HFFc6 (cell line): ENCODE measurements around the gene SCUBE1. TPM values are rescaled to one million over a fixed set of nuclear protein-coding genes. Genes with fewer than 3 reads are reported as not detected.

Experiments
- DNase-seq: peaks from one replicate; pipeline ENCODE4 v3.0.0-alpha.2; 2018
- H3K27ac Mint-ChIP-seq: 2 replicates; pipeline ENCODE4 v1.8.0; 2020; ENCODE audit warnings: mild to moderate bottlenecking, mixed read lengths
- H3K27me3 Mint-ChIP-seq: 2 replicates; pipeline ENCODE4 v1.8.0; 2021; ENCODE audit warnings: mild to moderate bottlenecking, moderate library complexity, mixed read lengths; ENCODE audit not compliant: insufficient read depth
- H3K36me3 Mint-ChIP-seq: 2 replicates; pipeline ENCODE4 v1.8.0; 2021; ENCODE audit warnings: low read depth, mixed read lengths
- H3K4me1 Mint-ChIP-seq: 2 replicates; pipeline ENCODE4 v1.8.0; 2020; ENCODE audit warnings: low read depth, mixed read lengths
- H3K4me3 Mint-ChIP-seq: 2 replicates; pipeline ENCODE4 v1.8.0; 2020; ENCODE audit warnings: mild to moderate bottlenecking, moderate library complexity, mixed read lengths
- H3K9me3 Mint-ChIP-seq: 2 replicates; pipeline ENCODE4 v1.8.0; 2020; ENCODE audit warnings: mild to moderate bottlenecking, mixed read lengths
- total RNA-seq, 6 experiments: library from RNA; stranded (reverse); fragmentation: NEBNext Ultra II Directional; extraction: Animal tissue kit (Norgen Biotek cat#: 25700); gene quantifications; 2 replicates in 1 of 6; 3 replicates in 5 of 6; pipeline ENCODE4 v1.2.3, GENCODE V29; 2021
- TF ChIP-seq, protein P1 (sequence below): fragments of 200-600 bp; sonication (generic); IDR thresholded peaks from 2 replicates; pipeline ENCODE4 v1.5.0; 2021; ENCODE audit warnings: antibody characterized with exemption, mild to moderate bottlenecking

SCUBE1 gene
- total RNA-seq, 6 experiments from 2014 or later, result not detected

DNA sequence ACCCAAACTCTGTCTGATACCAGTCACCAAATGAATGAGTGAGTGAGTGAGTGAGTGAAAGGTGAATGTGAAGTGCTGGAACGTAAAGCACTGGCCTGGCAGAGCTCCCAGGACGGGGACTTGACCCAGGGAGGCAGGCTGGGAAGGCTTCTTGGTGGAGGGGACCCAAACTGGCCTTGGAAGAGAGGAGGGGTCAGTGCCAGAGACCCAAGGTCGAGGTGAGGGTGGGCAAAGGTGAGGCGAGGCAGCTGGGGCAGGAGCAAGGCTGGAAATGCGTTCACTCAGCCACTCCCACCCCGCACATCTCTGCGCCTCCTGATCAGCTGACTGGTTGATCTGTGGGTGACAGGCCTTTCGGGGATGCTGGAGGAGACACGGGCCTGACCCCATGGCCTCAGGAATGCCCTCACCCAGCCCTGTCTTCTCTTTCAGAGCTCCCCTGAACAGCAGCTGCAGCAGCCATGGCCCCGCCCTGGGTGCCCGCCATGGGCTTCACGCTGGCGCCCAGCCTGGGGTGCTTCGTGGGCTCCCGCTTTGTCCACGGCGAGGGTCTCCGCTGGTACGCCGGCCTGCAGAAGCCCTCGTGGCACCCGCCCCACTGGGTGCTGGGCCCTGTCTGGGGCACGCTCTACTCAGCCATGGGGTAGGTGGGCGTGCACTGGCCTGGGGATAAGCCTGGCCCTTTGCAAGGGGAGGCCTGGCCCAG lies 184.2 kb downstream of the SCUBE1 start:
- H3K27me3 Mint-ChIP-seq, result peaks cover 2% of the 10 kb centered on the region
- H3K27ac Mint-ChIP-seq, result no peak overlapping the region; the same call in 1 of the 2 replicates
- no peaks in the 10 kb centered on the region for H3K9me3 Mint-ChIP-seq
- no peak overlapping the region for H3K4me3 Mint-ChIP-seq
- DNase-seq, result no peak
- H3K36me3 Mint-ChIP-seq, result peaks cover 5% of the 10 kb centered on the region; the same call in 1 of the 2 replicates
- H3K4me1 Mint-ChIP-seq, result 0 out of 2 replicates have a peak, but pooled peaks cover 6% of the 10 kb centered on the region
- TF ChIP-seq, protein P1, sequence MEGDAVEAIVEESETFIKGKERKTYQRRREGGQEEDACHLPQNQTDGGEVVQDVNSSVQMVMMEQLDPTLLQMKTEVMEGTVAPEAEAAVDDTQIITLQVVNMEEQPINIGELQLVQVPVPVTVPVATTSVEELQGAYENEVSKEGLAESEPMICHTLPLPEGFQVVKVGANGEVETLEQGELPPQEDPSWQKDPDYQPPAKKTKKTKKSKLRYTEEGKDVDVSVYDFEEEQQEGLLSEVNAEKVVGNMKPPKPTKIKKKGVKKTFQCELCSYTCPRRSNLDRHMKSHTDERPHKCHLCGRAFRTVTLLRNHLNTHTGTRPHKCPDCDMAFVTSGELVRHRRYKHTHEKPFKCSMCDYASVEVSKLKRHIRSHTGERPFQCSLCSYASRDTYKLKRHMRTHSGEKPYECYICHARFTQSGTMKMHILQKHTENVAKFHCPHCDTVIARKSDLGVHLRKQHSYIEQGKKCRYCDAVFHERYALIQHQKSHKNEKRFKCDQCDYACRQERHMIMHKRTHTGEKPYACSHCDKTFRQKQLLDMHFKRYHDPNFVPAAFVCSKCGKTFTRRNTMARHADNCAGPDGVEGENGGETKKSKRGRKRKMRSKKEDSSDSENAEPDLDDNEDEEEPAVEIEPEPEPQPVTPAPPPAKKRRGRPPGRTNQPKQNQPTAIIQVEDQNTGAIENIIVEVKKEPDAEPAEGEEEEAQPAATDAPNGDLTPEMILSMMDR, result no peak

DNA sequence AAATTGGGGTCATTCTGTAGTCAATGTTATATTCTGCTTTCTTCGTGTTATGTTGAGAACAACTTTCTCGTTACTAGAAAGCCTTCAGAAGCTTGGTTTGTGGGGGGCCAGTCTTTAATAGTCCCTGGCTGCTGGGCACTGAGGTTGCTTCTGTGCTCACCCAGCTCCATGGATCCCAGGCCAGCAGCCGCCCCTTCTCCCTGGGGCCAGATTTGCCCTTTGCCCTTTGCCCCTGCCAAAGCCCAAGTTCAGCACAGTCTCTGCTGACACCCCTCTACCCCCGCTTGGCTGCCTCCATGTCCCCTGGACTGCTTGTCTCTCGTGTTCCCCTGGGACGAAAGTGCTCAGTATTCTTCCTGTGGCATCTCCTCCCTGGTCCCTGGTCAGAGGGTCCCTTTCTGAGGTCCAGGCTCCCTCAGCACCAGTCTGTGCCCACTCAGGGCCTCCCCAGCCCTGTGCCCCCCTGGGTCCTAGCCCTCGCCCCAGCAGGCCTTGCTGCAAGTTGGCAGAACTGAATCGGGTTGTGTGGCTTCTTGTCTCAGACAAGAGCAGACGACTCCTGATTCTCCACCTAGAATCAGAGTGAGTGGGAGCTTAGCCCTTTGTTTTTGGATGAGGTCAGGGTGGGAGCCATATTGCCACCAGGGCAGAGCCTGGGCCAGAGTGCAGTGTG lies 185.2 kb downstream of the SCUBE1 start:
- DNase-seq, result no peak
- TF ChIP-seq, protein P1, result no peak
- Mint-ChIP-seq H3K4me3 (no peak overlapping the region), H3K27ac (no peak overlapping the region), H3K36me3 (peaks cover 3% of the 10 kb centered on the region; the same call in 1 of the 2 replicates), H3K27me3 (peaks cover 2% of the 10 kb centered on the region), H3K4me1 (peaks cover 9% of the 10 kb centered on the region), H3K9me3 (no peaks in the 10 kb centered on the region)

DNA sequence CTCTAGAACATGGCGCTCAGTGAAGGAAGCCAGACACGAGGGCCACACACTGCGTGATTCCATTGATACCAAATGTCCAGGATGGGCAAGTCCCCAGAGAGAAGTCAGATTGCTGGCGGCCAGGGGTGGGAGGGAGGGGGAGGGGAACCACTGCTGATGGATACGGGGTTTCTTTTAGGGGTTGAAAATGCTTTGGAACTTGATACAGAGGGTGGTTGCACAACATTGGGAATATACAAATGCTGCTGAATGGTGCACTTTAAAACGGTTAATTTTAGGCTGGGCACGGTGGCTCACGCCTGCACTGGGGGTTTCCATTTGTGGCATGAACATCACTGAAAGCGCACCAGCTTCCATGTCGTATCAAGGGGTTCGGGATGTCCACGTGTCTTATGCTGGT lies 186.8 kb downstream of the SCUBE1 start:
- no peak overlapping the region for H3K27ac Mint-ChIP-seq
- H3K9me3 Mint-ChIP-seq, result no peaks in the 10 kb centered on the region
- TF ChIP-seq, protein P1, result no peak
- peaks cover 3% of the 10 kb centered on the region; the same call in 1 of the 2 replicates for H3K36me3 Mint-ChIP-seq
- peaks cover 2% of the 10 kb centered on the region; the same call in 1 of the 2 replicates for H3K27me3 Mint-ChIP-seq
- H3K4me3 Mint-ChIP-seq, result no peak overlapping the region
- no peak for DNase-seq
- peaks cover 12% of the 10 kb centered on the region for H3K4me1 Mint-ChIP-seq

DNA sequence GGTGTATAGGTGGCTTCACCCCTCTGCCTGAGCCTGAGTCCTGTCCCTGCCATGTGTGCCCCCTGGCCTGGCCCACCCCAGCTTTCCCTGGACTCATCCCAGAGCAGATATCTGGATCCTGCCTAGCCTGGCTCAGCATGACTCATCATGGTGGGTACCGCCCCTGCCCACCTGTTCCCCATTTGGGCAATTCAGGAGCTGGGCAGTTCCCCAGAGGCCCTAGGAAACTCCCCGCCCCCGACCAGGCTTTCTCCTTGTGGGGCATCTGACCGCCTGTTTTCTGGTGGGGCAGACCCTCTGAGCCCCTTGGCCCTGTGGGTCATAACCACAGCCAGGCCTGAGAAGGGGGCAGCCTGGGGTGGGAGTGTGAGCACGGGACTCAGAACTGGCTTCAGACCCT lies 187.4 kb downstream of the SCUBE1 start:
- Mint-ChIP-seq H3K4me3 (no peak overlapping the region), H3K9me3 (no peaks in the 10 kb centered on the region), H3K27ac (no peak overlapping the region), H3K27me3 (peaks cover 4% of the 10 kb centered on the region), H3K4me1 (peaks cover 16% of the 10 kb centered on the region), H3K36me3 (peaks cover 3% of the 10 kb centered on the region; the same call in 1 of the 2 replicates)
- TF ChIP-seq, protein P1, result no peak
- no peak for DNase-seq

DNA sequence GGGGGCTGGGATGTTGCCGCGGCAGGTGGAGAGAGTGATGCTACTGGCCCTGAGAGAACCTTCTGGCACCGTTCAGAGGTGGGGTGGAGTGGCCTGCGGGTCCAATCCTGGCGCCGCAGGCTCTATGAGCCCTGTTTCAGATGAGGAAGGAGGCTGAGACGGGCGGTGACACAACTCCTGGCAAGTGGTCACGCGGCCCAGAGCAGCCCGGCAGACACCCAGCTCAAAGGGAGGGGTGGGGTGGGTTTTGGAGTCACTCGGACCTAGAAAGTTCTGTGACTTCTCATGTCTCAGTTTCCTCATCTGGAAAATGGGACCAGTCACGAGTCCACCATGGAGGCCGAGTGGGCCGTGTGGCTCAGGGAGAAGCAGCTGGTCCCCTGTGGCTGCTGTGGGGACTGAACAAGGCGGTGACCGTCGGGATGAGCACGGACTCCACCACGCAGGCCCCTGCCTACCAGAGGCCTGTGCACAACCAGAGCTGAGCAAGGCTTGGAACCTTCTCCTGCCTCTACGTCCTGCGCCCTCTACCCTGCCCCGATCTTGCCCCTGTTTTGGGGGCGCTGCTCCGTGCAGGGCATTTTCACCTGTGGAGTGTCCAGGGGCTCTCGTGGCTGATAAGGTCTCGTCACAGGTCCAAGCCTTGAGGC lies 188.2 kb downstream of the SCUBE1 start:
- no peak for DNase-seq
- Mint-ChIP-seq H3K36me3 (peaks cover 3% of the 10 kb centered on the region; the same call in 1 of the 2 replicates), H3K4me3 (no peak overlapping the region), H3K27ac (no peak overlapping the region), H3K4me1 (peaks cover 18% of the 10 kb centered on the region), H3K27me3 (peaks cover 4% of the 10 kb centered on the region), H3K9me3 (no peaks in the 10 kb centered on the region)
- TF ChIP-seq, protein P1, result no peak
